Activated CD4-positive, alpha-beta T cell treated with anti-CD3 and anti-CD28 coated beads, Interleukin-2, amount 10 ng/mL, durations not matched to agents 7 days and 5 days (primary cell): Measurements from ENCODE around the gene KCNJ6. TPM values are rescaled to one million over a fixed set of nuclear protein-coding genes. Genes with fewer than 3 reads are reported as not detected.

Experiments
- CTCF ChIA-PET: fragments of 350-600 bp; sonication (Branson Sonifier 250); formaldehyde crosslinking; loops from one replicate; lab custom pipeline; 2021; ENCODE audit warnings: antibody characterized with exemption; lab: Charles Lee
- POLR2A ChIA-PET: fragments of 350-600 bp; sonication (Branson Sonifier 250); formaldehyde crosslinking; loops from one replicate; lab custom pipeline; 2021; ENCODE audit warnings: antibody characterized with exemption; lab: Charles Lee
- DNase-seq: peaks from one replicate; pipeline ENCODE4 v3.0.0-alpha.2; 2020
- H3K27ac Mint-ChIP-seq: one replicate; pipeline ENCODE4 v1.8.0; 2021; ENCODE audit warnings: mild to moderate bottlenecking, moderate library complexity, mixed read lengths
- H3K27me3 Mint-ChIP-seq: one replicate; pipeline ENCODE4 v1.8.0; 2021; ENCODE audit warnings: mixed read lengths
- H3K36me3 Mint-ChIP-seq: one replicate; pipeline ENCODE4 v1.8.0; 2021; ENCODE audit warnings: low read depth, mixed read lengths
- H3K4me1 Mint-ChIP-seq: one replicate; pipeline ENCODE4 v1.8.0; 2021; ENCODE audit warnings: mixed read lengths
- H3K4me3 Mint-ChIP-seq: one replicate; pipeline ENCODE4 v1.8.0; 2021; ENCODE audit warnings: mild to moderate bottlenecking, moderate library complexity, mixed read lengths
- H3K9me3 Mint-ChIP-seq: one replicate; pipeline ENCODE4 v1.8.0; 2021; ENCODE audit warnings: mixed read lengths
- total RNA-seq, 2 experiments: library from RNA; stranded (reverse); gene quantifications; one replicate each; pipeline ENCODE4 v1.2.3, GENCODE V29; 2021

Gene KCNJ6
- total RNA-seq, 2 experiments from 2014 or later: not detected

GRCh38 chr21:37819372-37819771 is 96.9 kb downstream of the KCNJ6 start:
- H3K9me3 Mint-ChIP-seq: no peaks in the 10 kb centered on the region
- no peak for DNase-seq
- no peaks in the 10 kb centered on the region for H3K36me3 Mint-ChIP-seq
- POLR2A ChIA-PET: no interaction called here
- no peak overlapping the region for H3K27ac Mint-ChIP-seq
- peaks cover 3% of the 10 kb centered on the region for H3K27me3 Mint-ChIP-seq
- no peaks in the 10 kb centered on the region for H3K4me1 Mint-ChIP-seq
- H3K4me3 Mint-ChIP-seq: no peak overlapping the region
- CTCF ChIA-PET: no interaction called here

- peaks cover 1% of the 10 kb centered on the region for H3K9me3 Mint-ChIP-seq
- no peak overlapping the region for H3K4me3 Mint-ChIP-seq
- ChIA-PET CTCF (no interaction called here), POLR2A (no interaction called here)
- H3K27ac Mint-ChIP-seq: no peak overlapping the region
- no peaks in the 10 kb centered on the region for H3K36me3 Mint-ChIP-seq
- no peak for DNase-seq
- H3K27me3 Mint-ChIP-seq: no peaks in the 10 kb centered on the region
- H3K4me1 Mint-ChIP-seq: no peaks in the 10 kb centered on the region
Observed at GRCh38 chr21:37817242-37817641, 99.0 kb downstream of the KCNJ6 start.

- Mint-ChIP-seq H3K4me1 (no peaks in the 10 kb centered on the region), H3K27ac (no peak overlapping the region), H3K4me3 (no peak overlapping the region), H3K27me3 (peaks cover 2% of the 10 kb centered on the region), H3K36me3 (no peaks in the 10 kb centered on the region), H3K9me3 (peaks cover 4% of the 10 kb centered on the region)
- POLR2A ChIA-PET: no interaction called here
- CTCF ChIA-PET: no interaction called here
- DNase-seq: no peak
Observed at GRCh38 chr21:37815893-37816292, 100.4 kb downstream of the KCNJ6 start.

GRCh38 chr21:37811711-37812110 is 104.5 kb downstream of the KCNJ6 start:
- DNase-seq: no peak
- POLR2A ChIA-PET: no interaction called here
- Mint-ChIP-seq H3K4me1 (no peaks in the 10 kb centered on the region), H3K27ac (no peak overlapping the region), H3K36me3 (no peaks in the 10 kb centered on the region), H3K27me3 (peaks cover 2% of the 10 kb centered on the region), H3K9me3 (peaks cover 4% of the 10 kb centered on the region), H3K4me3 (no peak overlapping the region)
- CTCF ChIA-PET: no interaction called here

- H3K27ac Mint-ChIP-seq: no peak overlapping the region
- no peak overlapping the region for H3K4me3 Mint-ChIP-seq
- H3K27me3 Mint-ChIP-seq: peaks cover 2% of the 10 kb centered on the region
- H3K4me1 Mint-ChIP-seq: no peaks in the 10 kb centered on the region
- POLR2A ChIA-PET: no interaction called here
- no peak for DNase-seq
- no peaks in the 10 kb centered on the region for H3K36me3 Mint-ChIP-seq
- H3K9me3 Mint-ChIP-seq: peaks cover 7% of the 10 kb centered on the region
- CTCF ChIA-PET: no interaction called here
Observed at GRCh38 chr21:37808261-37808660, 108.0 kb downstream of the KCNJ6 start.

- ChIA-PET CTCF (no interaction called here), POLR2A (no interaction called here)
- no peak for DNase-seq
- no peak overlapping the region for H3K4me3 Mint-ChIP-seq
- no peak overlapping the region for H3K27ac Mint-ChIP-seq
- H3K4me1 Mint-ChIP-seq: no peaks in the 10 kb centered on the region
- H3K27me3 Mint-ChIP-seq: no peaks in the 10 kb centered on the region
- H3K9me3 Mint-ChIP-seq: peaks cover 3% of the 10 kb centered on the region
- H3K36me3 Mint-ChIP-seq: no peaks in the 10 kb centered on the region
Observed at GRCh38 chr21:37805266-37805665, 111.0 kb downstream of the KCNJ6 start.

GRCh38 chr21:37804001-37804400 is 112.3 kb downstream of the KCNJ6 start:
- POLR2A ChIA-PET: no interaction called here
- Mint-ChIP-seq H3K27me3 (peaks cover 2% of the 10 kb centered on the region), H3K27ac (no peak overlapping the region), H3K4me1 (no peaks in the 10 kb centered on the region), H3K9me3 (peaks cover 3% of the 10 kb centered on the region), H3K4me3 (no peak overlapping the region), H3K36me3 (no peaks in the 10 kb centered on the region)
- no peak for DNase-seq
- CTCF ChIA-PET: no interaction called here

- Mint-ChIP-seq H3K36me3 (no peaks in the 10 kb centered on the region), H3K4me3 (no peak overlapping the region), H3K4me1 (no peaks in the 10 kb centered on the region), H3K27me3 (peaks cover 4% of the 10 kb centered on the region), H3K9me3 (peaks cover 3% of the 10 kb centered on the region), H3K27ac (no peak overlapping the region)
- CTCF ChIA-PET: no interaction called here
- no peak for DNase-seq
- POLR2A ChIA-PET: no interaction called here
Observed at GRCh38 chr21:37803101-37803651, 113.1 kb downstream of the KCNJ6 start.

- ChIA-PET CTCF (interaction anchor here (0.6 kb wide), 1 partner anchor 1135 kb away, joined by 3 read pairs; no protein-coding TSS in a partner anchor), POLR2A (no interaction called here)
- H3K9me3 Mint-ChIP-seq: peaks cover 3% of the 10 kb centered on the region
- H3K4me1 Mint-ChIP-seq: no peaks in the 10 kb centered on the region
- peaks cover 4% of the 10 kb centered on the region for H3K27me3 Mint-ChIP-seq
- no peak for DNase-seq
- no peak overlapping the region for H3K4me3 Mint-ChIP-seq
- H3K27ac Mint-ChIP-seq: no peak overlapping the region
- no peaks in the 10 kb centered on the region for H3K36me3 Mint-ChIP-seq
Observed at GRCh38 chr21:37800456-37801061, 115.7 kb downstream of the KCNJ6 start.

- peaks cover 4% of the 10 kb centered on the region for H3K27me3 Mint-ChIP-seq
- H3K27ac Mint-ChIP-seq: no peak overlapping the region
- POLR2A ChIA-PET: no interaction called here
- CTCF ChIA-PET: interaction anchor here (0.6 kb wide), 1 partner anchor 1135 kb away, joined by 3 read pairs; no protein-coding TSS in a partner anchor
- H3K4me1 Mint-ChIP-seq: no peaks in the 10 kb centered on the region
- H3K36me3 Mint-ChIP-seq: no peaks in the 10 kb centered on the region
- no peak for DNase-seq
- no peak overlapping the region for H3K4me3 Mint-ChIP-seq
- H3K9me3 Mint-ChIP-seq: peaks cover 3% of the 10 kb centered on the region
Observed at GRCh38 chr21:37800057-37800455, 116.2 kb downstream of the KCNJ6 start.

- CTCF ChIA-PET: no interaction called here
- no peaks in the 10 kb centered on the region for H3K4me1 Mint-ChIP-seq
Observed at GRCh38 chr21:37799211-37800056, 116.8 kb downstream of the KCNJ6 start.

GRCh38 chr21:37797403-37797802 is 118.9 kb downstream of the KCNJ6 start:
- no peak for DNase-seq
- POLR2A ChIA-PET: no interaction called here
- H3K4me3 Mint-ChIP-seq: no peak overlapping the region
- no peaks in the 10 kb centered on the region for H3K36me3 Mint-ChIP-seq
- H3K27me3 Mint-ChIP-seq: peaks cover 4% of the 10 kb centered on the region
- no peaks in the 10 kb centered on the region for H3K9me3 Mint-ChIP-seq
- no peak overlapping the region for H3K27ac Mint-ChIP-seq
- CTCF ChIA-PET: no interaction called here
- no peaks in the 10 kb centered on the region for H3K4me1 Mint-ChIP-seq

More at GRCh38 chr21:37799211-37800056, 116.8 kb downstream of the KCNJ6 start:
- POLR2A ChIA-PET: no interaction called here
- DNase-seq: no peak
- Mint-ChIP-seq H3K27me3 (peaks cover 4% of the 10 kb centered on the region), H3K9me3 (no peaks in the 10 kb centered on the region), H3K36me3 (no peaks in the 10 kb centered on the region), H3K4me3 (no peak overlapping the region), H3K27ac (no peak overlapping the region)

GRCh38 chr21:37796011-37796410 is 120.2 kb downstream of the KCNJ6 start:
- H3K9me3 Mint-ChIP-seq: no peaks in the 10 kb centered on the region
- peaks cover 4% of the 10 kb centered on the region for H3K27me3 Mint-ChIP-seq
- ChIA-PET POLR2A (no interaction called here), CTCF (no interaction called here)
- DNase-seq: no peak
- H3K36me3 Mint-ChIP-seq: no peaks in the 10 kb centered on the region
- no peak overlapping the region for H3K27ac Mint-ChIP-seq
- no peaks in the 10 kb centered on the region for H3K4me1 Mint-ChIP-seq
- H3K4me3 Mint-ChIP-seq: no peak overlapping the region
